BE2C (cell line): Measurements from ENCODE around the gene UQCR10.

ENCODE experiments used
- DNase-seq: peaks from one replicate; pipeline ENCODE4 v3.0.0-alpha.2; 2020
- H3K27me3 ChIP-seq: fragments of 250-450 bp; sonication (Bioruptor Pico); 2 replicates; pipeline ENCODE4 v1.5.1; 2020; ENCODE audit warnings: mild to moderate bottlenecking
- H3K36me3 ChIP-seq: fragments of 250-450 bp; sonication (Bioruptor Pico); 2 replicates; pipeline ENCODE4 v1.5.1; 2020; ENCODE audit warnings: mild to moderate bottlenecking
- H3K4me1 ChIP-seq: fragments of 250-450 bp; sonication (Bioruptor Pico); 2 replicates; pipeline ENCODE4 v1.5.1; 2020
- H3K4me3 ChIP-seq: 2 replicates; pipeline ENCODE4 v1.5.1; 2011; ENCODE audit warnings: low read depth, low read length
- H3K9me3 ChIP-seq: fragments of 250-450 bp; sonication (Bioruptor Pico); 2 replicates; pipeline ENCODE4 v1.5.1; 2020
- CTCF ChIP-seq: IDR thresholded peaks from 2 replicates; pipeline ENCODE4 v1.5.1; 2012; ENCODE audit warnings: mild to moderate bottlenecking, low read depth, low read length

The UQCR10 gene

DNA sequence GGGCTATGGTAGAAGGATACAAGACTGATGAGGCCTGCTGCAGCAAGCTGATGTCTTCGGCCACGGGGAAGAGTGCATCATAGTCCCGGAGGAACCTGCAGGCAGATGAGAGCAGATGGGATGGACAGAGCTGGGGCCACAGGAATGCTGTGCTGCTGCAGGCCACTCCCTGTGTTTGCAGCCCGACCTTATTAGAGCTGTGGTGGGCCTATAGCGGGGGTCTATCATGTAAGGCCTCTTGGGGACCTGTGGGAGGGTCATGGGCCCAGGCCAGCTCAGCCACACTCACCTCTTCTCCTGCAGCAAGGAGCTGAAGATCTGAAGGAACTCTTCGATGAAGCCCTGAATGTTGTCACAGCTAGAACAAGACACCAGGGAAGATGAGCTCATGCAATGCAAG is 39.0 kb downstream of the UQCR10 start:
- no peak for TF ChIP-seq CTCF
- Histone ChIP-seq H3K4me1 (no peaks in the 10 kb centered on the region), H3K36me3 (peaks cover 71% of the 10 kb centered on the region), H3K27me3 (no peaks in the 10 kb centered on the region; the same call in 1 of the 2 replicates), H3K4me3 (no peak overlapping the region), H3K9me3 (no peaks in the 10 kb centered on the region)
- DNase-seq = no peak

GRCh38 chr22:29810216-29810615 is 43.0 kb downstream of the UQCR10 start:
- H3K27me3 ChIP-seq = no peaks in the 10 kb centered on the region; the same call in 1 of the 2 replicates
- peaks cover 80% of the 10 kb centered on the region for H3K36me3 ChIP-seq
- peaks cover under 1% of the 10 kb centered on the region; the same call in 1 of the 2 replicates for H3K4me1 ChIP-seq
- H3K4me3 ChIP-seq = no peak overlapping the region
- no peaks in the 10 kb centered on the region for H3K9me3 ChIP-seq
- DNase-seq = no peak
- TF ChIP-seq CTCF = no peak

GRCh38 chr22:29811377-29811776 is 44.2 kb downstream of the UQCR10 start:
- DNase-seq = no peak
- TF ChIP-seq CTCF = no peak
- Histone ChIP-seq H3K36me3 (peaks cover 72% of the 10 kb centered on the region), H3K4me1 (peaks cover 12% of the 10 kb centered on the region), H3K9me3 (no peaks in the 10 kb centered on the region), H3K4me3 (no peak overlapping the region), H3K27me3 (no peaks in the 10 kb centered on the region; the same call in 1 of the 2 replicates)

DNA sequence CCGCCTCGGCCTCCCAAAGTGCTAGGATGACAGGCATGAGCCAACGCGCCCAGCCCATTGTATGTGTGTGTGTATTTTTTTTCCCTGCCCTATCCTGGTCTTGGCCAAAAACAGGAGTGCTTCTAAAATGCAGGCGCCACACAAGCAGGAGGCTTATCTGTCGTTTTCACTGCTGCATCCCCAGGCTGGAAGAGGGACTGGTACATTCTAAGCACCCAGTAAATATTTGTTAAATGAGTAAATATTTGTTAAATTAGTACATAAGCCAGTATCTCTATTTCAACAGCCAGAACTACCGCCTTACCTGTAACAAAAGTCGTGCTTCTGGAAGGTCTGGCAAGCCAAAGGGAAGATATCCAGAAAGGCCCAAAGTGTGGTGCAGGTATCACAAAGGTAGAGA is 46.0 kb downstream of the UQCR10 start:
- Histone ChIP-seq H3K4me1 (peaks cover 14% of the 10 kb centered on the region), H3K9me3 (no peaks in the 10 kb centered on the region), H3K4me3 (no peak overlapping the region), H3K27me3 (no peaks in the 10 kb centered on the region; the same call in 1 of the 2 replicates), H3K36me3 (peaks cover 58% of the 10 kb centered on the region)
- TF ChIP-seq CTCF = no peak
- DNase-seq = no peak

DNA sequence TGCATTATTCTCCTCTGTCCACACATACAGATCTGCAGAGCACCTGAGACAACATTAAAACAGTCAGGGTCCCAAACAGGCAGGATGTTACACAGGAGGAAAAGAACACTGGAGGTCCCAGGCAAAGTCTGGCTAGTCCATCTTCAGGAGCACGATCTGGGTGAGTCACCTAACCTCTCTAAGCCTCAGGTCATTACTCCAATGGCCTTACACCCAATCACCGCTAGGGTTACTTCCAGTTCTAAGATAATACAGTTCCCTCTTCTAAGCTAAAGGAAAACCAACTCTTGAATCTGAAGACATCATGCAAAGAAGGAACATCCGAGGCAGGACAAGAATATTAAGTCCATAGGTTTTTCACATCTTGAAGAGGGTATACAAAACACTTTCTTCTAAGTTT is 46.4 kb downstream of the UQCR10 start:
- H3K36me3 ChIP-seq = peaks cover 55% of the 10 kb centered on the region
- DNase-seq = no peak
- TF ChIP-seq CTCF = no peak

GRCh38 chr22:29814003-29814402 is 46.8 kb downstream of the UQCR10 start:
- Histone ChIP-seq H3K4me1 (peaks cover 14% of the 10 kb centered on the region), H3K9me3 (no peaks in the 10 kb centered on the region), H3K4me3 (no peak overlapping the region), H3K27me3 (no peaks in the 10 kb centered on the region; the same call in 1 of the 2 replicates), H3K36me3 (peaks cover 55% of the 10 kb centered on the region)
- no peak for DNase-seq
- no peak for TF ChIP-seq CTCF

More for the DNA sequence above, 46.4 kb downstream of the UQCR10 start:
- Histone ChIP-seq H3K4me3 (no peak overlapping the region), H3K27me3 (no peaks in the 10 kb centered on the region; the same call in 1 of the 2 replicates), H3K4me1 (peaks cover 14% of the 10 kb centered on the region), H3K9me3 (no peaks in the 10 kb centered on the region)
